Right renal cortex interstitium (tissue), 3 donors: Measurements from ENCODE around the gene DRC7. TPM values are rescaled to one million over a fixed set of nuclear protein-coding genes. Genes with fewer than 3 reads are reported as not detected.
"Not testable (repeated sequence)": the region's sequence is repeated elsewhere in the genome, so short reads cannot be mapped to it uniquely, and the experiment has no call there.

ENCODE experiments used
- DNase-seq, 3 donors: peaks; one replicate each; pipeline ENCODE4 v3.0.0-alpha.2; 2013; ENCODE audit warnings: low read depth in 3 of 3, low spot score in 2 of 3
- polyA plus RNA-seq, 3 donors: library from polyadenylated mRNA; unstranded; fragments of 120-200 nt; gene quantifications; one replicate each; pipeline ENCODE4 v1.2.1, GENCODE V29; 2013; ENCODE audit not compliant: insufficient read length in 3 of 3

DRC7 gene
- polyA plus RNA-seq, 3 donors = 2.3 to 3.9 (median 2.8) TPM

DNA sequence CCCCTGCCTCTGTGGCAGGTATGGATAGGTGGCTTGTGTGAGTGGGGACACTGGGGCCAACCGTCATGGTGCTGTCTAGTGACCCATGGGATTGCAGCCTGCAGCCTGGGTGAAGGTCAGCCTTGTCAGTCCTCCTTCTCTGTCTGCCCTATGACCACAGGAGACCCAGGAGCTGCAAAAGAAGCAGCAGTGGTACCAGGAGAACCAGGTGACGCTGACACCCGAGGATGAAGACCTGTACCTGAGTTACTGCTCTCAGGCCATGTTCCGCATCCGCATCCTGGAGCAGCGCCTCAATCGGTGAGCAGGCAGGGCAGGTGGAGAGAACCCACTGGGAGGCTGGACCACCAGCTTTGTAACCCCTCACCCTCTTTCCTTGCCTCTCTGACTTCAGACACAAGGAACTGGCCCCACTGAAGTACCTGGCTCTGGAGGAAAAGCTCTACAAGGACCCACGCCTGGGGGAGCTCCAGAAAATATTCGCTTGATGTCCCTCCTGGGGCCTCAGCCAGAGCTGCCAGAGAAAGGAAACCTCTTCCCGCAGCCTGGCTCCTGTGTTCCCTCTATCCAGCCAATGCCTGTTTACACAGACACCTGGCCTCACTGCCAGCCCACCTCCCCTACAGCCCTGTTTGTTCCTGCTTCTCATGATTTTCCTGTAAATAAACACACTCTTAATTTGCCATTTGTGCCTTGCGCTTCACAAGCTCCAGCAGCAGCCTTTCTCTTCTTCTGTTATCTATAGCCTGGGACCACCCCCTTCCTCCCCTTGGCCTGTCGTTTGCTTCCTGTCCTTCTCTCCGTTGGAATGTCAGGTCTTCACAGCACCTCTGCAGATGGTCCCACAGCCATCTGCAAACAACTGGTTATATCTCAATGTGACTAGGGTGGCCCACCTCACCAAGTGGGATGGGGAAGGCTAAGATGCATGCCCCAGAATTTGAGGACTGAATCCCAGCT lies 36.4 kb downstream of the DRC7 start:
- no peak for DNase-seq

DNA sequence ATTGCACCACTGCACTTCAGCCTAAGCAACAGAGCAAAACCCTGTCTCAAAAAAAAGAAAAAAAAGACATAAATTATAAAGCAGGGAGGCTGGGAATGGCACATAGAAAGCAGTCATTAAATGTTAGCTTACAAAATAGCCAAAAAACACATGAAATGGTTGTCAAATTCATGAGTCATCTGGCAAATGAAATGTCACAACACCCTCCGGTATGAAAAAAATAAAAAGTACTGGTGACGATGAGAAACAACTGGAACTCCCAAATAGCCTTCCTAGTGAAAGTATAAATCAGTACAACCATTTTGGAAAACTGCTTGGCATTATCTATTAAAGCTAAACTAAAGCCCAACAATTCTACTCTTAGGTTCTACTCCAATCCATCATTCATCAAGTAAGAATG lies 37.4 kb downstream of the DRC7 start:
- no peak for DNase-seq

DNA sequence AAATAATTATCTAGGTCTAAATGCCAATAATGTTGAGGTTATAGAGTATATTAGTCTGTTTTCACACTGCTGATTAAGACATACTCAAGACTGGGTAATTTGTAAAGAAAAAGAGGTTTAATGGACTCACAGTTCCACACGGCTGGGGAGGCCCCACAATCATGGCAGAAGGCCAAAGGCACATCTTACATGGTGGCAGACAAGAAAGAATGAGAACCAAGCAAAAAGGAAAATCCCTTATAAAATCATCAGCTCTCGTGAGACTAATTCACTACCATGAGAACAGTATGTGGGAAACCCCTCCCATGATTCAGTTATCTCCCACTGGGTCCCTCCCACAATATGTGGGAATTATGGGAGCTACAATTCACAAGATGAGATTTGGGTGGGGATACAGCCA lies 38.1 kb downstream of the DRC7 start:
- no peak for DNase-seq

GRCh38 chr16:57734308-57734924 lies 39.8 kb downstream of the DRC7 start:
- no peak for DNase-seq

- peak; percentile 100 for DNase-seq
These were observed 40.5 kb downstream of the DRC7 start for GRCh38 chr16:57734925-57735754.

GRCh38 chr16:57735755-57736418 lies 41.3 kb downstream of the DRC7 start, which contains the start of gene KATNB1:
Gene KATNB1, plus strand, starts transcription at chr16:57735770. Its CDS starts 1,474 bp downstream, at chr16:57737244.
- DNase-seq = no peak

GRCh38 chr16:57736419-57737351 lies 42.1 kb downstream of the DRC7 start:
- peak; percentile 50 to 55 (median 53) for DNase-seq

DNA sequence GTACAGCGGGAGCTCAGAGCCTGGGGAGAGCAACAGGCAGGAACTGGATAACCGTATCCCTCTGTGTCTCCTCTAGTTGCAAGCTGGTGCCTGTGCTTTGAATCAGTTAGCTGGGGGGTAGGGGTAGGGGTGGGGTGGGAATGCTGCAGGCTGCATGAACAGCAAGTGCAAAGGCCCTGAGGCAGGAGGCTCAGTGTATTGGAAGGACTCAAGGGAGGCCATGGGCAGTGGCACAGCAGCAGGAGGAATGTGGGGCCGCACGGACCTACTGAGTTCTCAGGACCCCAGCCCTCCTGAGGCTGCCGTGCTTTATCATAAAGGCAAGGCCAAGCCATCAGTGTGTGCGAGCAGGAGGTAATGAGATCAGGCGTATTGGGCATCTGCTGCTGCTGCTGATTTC lies 44.2 kb downstream of the DRC7 start:
- no peak for DNase-seq

DNA sequence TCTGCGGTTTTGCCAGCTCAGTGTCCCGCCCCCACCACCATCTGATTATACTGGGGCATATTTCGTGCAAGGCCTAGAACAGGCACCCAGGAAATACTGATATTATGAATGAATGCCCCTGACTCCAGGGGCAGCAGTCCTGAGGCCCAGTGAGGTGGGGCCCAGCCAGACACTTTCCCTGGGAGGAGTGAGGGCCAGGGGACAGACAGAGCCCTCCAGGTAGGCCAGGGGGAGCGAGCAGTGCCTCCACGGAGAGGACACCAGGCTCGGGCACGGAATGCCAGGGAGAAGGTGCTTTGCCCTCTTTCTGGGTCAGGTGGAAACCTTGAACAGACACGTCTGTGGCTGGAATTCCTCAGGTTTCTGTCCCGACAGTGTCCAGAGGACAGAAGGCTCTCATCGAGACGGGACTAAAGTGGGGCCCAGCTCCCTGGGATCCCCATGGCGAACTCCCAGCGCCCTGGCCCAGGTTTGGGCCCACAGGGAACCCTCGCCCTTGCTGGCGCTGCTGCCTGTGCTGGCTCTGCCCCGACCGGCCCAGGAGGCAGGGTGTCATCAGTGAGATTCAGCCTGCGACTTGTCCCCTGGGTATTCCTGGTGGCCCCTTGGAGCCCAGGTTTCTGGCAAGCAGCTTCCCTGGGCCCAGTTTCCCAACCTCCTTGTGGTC lies 45.3 kb downstream of the DRC7 start:
- no peak for DNase-seq

- no peak for DNase-seq
These were observed 45.9 kb downstream of the DRC7 start for GRCh38 chr16:57740423-57741071.

DNA sequence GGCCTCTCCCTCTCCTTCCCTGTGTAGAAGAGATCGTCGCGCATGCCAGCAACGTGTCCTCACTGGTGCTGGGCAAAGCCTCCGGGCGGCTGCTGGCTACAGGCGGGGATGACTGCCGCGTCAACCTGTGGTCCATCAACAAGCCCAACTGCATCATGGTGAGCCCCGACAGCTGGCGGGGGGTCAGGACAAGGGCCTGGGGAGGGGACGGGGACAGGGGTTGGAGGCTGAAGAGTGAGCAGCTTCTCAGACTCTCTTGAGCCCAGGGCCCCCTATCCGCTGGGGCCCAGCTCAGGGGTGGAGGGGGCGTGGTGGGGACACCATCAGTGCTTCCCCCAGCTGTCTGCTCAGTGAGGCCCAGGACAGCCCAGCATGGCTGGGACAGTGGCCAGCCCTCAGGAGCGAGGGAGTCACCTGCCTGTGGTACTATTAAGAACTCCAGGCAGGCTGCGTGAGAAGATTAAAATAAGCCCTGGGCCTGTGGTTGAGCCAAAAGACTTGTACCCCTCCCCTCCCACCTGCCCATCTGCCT lies 47.1 kb downstream of the DRC7 start:
- DNase-seq = no peak

- no peak for DNase-seq
These were observed 47.9 kb downstream of the DRC7 start for GRCh38 chr16:57742543-57742942.

GRCh38 chr16:57743458-57743857 lies 48.9 kb downstream of the DRC7 start:
- no peak for DNase-seq

- no peak for DNase-seq
These were observed 49.5 kb downstream of the DRC7 start for GRCh38 chr16:57743886-57744641.

- no peak for DNase-seq
These were observed 50.0 kb downstream of the DRC7 start for GRCh38 chr16:57744642-57744903.

GRCh38 chr16:57745768-57746167 lies 51.2 kb downstream of the DRC7 start:
- DNase-seq = no peak

GRCh38 chr16:57746316-57746715 lies 51.7 kb downstream of the DRC7 start:
- DNase-seq = not testable (repeated sequence)

DNA sequence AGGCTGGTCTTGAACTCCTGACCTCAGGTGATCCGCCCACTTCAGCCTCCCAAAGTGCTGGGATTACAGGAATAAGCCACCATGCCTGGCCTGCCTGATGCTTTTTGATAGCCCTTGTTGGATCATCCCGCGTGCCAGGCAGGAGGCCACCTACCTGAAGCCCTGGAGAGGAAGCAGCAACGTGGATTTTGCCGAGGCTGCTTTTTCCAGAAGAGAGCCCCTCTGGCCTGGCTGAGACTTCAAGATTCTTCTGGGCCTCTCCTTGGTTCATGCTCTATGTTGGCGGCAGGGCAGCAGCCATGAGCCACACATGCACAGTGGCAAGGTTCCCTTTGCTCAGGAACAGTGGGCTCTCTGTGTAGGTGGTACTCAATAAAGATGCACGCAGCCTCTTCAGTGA lies 52.5 kb downstream of the DRC7 start:
- no peak for DNase-seq
